ENCODE results near the gene INF2.

DNA sequence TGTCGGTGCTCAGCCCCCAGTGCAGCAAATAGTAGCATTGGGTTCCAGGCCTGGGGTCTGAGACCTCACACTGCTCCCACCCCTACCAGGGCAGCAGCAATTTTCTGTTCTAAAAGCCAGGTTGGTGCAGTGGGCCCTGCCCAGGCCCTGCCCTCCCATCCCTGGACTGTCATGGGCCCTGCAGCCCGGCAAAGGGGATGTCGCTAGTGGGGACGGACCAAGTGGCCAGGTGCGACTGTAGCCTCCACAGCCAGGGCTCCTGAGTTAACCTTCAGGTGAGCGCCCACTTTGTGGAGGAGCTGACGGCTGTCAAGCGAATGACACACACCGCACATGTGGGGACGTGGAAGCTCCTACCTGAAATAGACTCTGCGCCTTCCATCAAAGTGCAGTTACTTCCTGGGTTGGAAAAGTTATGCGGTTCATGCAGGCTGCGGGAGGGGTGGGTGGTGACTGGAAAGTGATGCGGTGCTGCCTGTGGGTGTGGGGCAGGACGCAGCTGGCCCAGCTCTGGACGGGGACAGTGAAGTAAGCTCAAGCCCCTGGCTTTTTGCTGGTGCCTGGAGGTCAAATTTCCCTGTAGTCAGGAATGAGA, 1.5 kb downstream of the INF2 start:
- TF ChIP-seq, protein P1, sequence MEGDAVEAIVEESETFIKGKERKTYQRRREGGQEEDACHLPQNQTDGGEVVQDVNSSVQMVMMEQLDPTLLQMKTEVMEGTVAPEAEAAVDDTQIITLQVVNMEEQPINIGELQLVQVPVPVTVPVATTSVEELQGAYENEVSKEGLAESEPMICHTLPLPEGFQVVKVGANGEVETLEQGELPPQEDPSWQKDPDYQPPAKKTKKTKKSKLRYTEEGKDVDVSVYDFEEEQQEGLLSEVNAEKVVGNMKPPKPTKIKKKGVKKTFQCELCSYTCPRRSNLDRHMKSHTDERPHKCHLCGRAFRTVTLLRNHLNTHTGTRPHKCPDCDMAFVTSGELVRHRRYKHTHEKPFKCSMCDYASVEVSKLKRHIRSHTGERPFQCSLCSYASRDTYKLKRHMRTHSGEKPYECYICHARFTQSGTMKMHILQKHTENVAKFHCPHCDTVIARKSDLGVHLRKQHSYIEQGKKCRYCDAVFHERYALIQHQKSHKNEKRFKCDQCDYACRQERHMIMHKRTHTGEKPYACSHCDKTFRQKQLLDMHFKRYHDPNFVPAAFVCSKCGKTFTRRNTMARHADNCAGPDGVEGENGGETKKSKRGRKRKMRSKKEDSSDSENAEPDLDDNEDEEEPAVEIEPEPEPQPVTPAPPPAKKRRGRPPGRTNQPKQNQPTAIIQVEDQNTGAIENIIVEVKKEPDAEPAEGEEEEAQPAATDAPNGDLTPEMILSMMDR (IDR thresholded peaks at IDR 0.05), result no peak
- no peak for TF ChIP-seq POLR2A (IDR thresholded peaks at IDR 0.05)
